PC-3 (cell line): Measurements from ENCODE around the gene BAIAP2L1.

Source experiments
- CTCF ChIP-seq: fragments of 300-600 bp; sonication (generic); conservative IDR thresholded peaks from 2 replicates; pipeline ENCODE4 v1.5.1; 2017; ENCODE audit warnings: antibody characterized with exemption, low read depth, mild to moderate bottlenecking, low read length
- EZH2 ChIP-seq: fragments of 300-600 bp; sonication (generic); IDR thresholded peaks from one replicate; pipeline ENCODE4 v1.6.1; 2017; ENCODE audit warnings: antibody characterized with exemption, mild to moderate bottlenecking, low read length; ENCODE audit not compliant: unreplicated experiment
- EZH2phosphoT487 ChIP-seq: fragments of 300-600 bp; sonication (generic); IDR thresholded peaks from 2 replicates; pipeline ENCODE4 v1.6.1; 2018; ENCODE audit warnings: mild to moderate bottlenecking, antibody characterized with exemption, low read length, borderline replicate concordance

DNA sequence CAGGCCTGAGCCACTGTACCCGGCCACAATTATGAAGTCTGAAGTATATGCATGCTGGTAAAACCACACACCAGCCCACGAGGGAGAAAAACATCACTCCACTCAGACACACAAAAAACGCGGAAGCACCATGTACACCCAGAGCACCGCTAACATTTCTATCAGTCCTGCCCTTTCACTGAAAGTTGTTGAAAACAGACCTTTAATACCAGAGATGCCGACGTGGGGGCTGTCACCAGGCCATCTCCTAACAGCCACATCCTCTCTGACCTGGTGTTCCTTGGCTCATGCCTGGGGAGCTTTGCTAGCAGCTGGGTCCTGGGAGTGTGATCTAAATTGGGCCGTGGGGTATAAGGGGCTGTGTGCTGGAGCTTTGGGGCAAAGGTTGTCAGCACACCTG lies 49.8 kb downstream of the BAIAP2L1 start:
- TF ChIP-seq CTCF (no peak), EZH2 (no peak), EZH2phosphoT487 (no peak)
